HG03521 (cell line): Measurements from ENCODE around the gene EPX.
"Not testable (repeated sequence)": the region's sequence is repeated elsewhere in the genome, so short reads cannot be mapped to it uniquely, and the experiment has no call there.

ENCODE experiments used
- ATAC-seq: cut with Tn5 transposase; IDR thresholded peaks from one replicate; pipeline ENCODE4 v1.9.1; 2021; ENCODE audit warnings: mild to moderate bottlenecking, moderate library complexity; ENCODE audit not compliant: unreplicated experiment

EPX gene, protein sequence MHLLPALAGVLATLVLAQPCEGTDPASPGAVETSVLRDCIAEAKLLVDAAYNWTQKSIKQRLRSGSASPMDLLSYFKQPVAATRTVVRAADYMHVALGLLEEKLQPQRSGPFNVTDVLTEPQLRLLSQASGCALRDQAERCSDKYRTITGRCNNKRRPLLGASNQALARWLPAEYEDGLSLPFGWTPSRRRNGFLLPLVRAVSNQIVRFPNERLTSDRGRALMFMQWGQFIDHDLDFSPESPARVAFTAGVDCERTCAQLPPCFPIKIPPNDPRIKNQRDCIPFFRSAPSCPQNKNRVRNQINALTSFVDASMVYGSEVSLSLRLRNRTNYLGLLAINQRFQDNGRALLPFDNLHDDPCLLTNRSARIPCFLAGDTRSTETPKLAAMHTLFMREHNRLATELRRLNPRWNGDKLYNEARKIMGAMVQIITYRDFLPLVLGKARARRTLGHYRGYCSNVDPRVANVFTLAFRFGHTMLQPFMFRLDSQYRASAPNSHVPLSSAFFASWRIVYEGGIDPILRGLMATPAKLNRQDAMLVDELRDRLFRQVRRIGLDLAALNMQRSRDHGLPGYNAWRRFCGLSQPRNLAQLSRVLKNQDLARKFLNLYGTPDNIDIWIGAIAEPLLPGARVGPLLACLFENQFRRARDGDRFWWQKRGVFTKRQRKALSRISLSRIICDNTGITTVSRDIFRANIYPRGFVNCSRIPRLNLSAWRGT

GRCh38 chr17:58192612-58193011 lies at the start of gene EPX:
Gene EPX (plus strand): TSS chr17:58192726. CDS start chr17:58192847, 121 bp downstream.
- no peak for ATAC-seq

DNA sequence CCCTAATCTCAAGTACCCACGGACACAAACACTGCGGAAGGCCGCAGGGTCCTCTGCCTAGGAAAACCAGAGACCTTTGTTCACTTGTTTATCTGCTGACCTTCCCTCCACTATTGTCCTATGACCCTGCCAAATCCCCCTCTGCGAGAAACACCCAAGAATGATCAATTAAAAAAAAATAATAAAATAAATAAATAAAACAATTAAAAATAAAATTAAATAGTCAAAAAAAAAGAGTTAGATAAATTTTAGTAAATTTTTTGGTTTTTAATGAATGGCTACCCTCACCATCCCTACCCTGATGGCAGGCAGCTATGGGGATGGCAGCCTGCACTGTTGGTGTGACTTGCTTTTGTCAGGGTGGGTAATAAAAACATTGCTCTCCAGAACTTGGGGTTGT lies 49.2 kb upstream of the EPX start:
- ATAC-seq = not testable (repeated sequence)

DNA sequence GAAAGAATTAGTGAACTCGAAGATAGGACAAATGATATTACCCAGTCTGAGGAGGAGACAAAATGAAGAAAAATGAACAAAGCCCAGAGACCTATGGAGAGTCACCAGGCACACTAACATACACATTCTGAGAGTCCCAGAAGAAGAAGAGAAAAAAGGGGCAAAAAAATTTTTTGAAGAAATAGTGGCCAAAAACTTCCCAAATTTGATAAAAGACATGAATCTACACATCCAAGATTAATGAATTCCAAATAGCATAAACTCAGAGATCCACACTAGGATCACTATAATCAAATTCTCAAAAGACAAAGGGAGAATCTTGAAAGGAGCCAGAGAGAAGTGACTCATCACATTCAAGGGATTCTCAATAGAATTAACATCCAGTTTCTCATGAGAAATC lies 47.7 kb upstream of the EPX start:
- ATAC-seq = no peak

DNA sequence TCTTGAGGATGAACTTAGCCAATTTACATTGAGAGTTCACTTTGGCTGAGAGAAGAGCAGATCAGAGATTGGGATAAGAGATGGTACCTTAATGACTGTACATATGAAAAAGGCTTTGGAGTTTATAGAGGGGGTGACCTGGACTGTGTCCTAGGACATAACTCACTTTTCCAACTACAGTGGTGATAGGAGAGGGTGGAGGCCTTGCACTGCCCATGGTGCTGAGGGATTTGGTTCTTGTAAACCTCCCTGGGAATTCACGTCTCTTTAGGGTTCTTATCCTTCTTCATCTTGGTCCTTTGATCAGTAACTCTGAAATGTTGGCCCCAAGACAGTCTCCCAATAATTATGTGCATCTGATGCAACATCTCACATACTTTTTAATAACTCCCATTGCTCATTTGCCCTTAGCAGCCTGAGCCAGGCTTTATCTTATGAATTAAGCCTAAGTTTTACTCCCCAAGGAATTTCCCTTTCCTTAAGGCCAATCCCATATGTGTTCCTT lies 44.5 kb upstream of the EPX start, which contains the start of gene OR4D1:
TSS of gene OR4D1 (plus strand) at position 455 of the 505 bp plus-strand sequence. CDS start 6,770 bp downstream, outside the sequence.
- no peak for ATAC-seq

DNA sequence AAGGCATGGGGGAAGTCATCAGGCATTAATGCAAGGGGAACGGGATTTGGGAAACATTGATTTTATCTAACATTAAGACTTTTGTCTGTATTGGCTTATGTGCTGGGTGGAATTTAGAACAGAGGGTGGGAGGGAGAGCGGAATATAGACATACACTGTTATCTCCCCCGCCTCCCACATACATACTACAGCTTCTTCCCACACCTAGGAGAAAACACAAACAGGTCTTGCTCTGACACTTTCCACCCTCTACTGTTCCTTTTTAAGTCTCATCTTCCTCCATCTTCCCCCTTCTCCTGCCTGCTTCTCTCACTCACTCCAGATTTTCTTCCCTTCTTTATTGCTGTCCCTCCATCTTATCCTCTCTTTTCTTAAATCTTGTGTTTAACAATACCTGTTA lies 43.9 kb upstream of the EPX start:
- ATAC-seq = no peak

DNA sequence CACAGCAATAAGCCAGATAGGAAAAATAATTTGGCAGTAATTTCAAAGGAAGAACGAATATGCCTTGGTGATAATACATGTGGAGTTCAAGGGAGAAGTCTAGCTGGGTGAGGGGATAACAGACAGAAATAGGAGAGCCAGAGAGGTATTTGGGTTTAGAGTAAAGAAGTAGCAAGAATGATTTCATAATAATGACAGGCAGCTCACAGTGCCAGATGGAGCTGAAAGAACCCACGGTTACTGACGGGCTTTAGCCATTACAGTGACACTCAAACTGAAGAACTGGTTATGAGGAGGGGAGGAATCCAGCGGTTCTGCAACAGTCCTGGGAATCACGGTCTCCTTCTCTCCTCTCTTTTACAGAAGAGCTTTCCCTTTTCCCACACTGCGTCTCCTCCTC lies 42.1 kb upstream of the EPX start:
- ATAC-seq = no peak

DNA sequence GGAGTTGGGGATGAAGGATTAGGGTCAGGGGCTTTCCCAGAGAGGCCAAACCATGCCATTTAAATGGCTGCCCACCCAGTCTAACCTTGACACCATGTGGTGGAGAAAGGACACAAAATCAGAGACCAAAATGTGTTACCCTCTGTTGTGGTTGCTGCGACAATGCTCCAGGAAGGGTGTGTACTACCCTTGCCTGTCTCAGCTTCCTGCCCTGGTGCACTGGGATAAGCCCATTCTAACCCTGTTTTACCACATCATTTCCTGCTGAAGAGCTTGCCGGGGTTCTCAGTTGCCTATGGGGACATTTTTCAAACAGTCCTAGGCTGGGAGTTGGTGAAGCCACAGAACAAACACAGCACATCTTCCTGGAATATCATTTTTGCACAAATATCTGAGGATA lies 39.5 kb upstream of the EPX start:
- no peak for ATAC-seq

GRCh38 chr17:58153671-58154070 lies 38.9 kb upstream of the EPX start:
- no peak for ATAC-seq

- ATAC-seq = no peak
Observed at GRCh38 chr17:58156839-58157803, 35.4 kb upstream of the EPX start.

DNA sequence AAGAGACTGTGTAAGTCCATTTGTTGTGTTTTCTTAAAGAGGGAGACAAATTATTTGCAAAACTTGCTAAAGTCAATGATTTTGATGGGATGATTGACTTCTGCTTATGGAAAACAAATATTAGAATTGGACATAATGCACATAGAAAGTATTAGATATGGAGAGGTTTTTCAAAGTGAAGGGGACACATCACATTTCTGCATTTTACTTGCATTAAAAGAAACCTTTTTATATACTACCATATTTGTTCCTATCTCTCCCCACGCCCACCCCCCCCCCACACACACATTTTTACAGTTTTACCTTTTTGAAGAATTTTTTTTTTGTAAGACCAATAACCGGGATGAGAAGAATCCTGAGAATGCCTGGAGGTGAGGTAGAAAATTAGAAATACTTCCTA lies 34.3 kb upstream of the EPX start:
- ATAC-seq = no peak

- no peak for ATAC-seq
Observed at GRCh38 chr17:58161566-58161965, 31.0 kb upstream of the EPX start.

DNA sequence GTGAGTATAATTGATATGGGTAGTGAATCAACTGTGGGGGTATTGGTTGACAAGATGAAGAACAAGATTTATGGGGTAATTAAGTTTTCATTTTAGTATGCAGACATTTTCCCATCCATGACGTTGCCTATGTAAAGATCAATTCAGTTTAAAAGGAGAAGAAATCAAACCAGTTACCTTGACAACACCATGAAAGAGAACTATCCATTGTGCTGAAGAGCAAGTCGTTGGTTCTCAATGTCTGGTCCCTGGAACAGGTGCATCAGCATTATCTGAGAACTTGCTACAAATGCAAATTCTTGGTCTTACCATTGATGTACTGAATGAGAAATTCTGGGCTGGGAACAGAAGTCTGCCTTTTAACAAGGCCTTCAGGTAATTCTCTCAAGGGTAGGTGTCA lies 26.5 kb upstream of the EPX start:
- no peak for ATAC-seq

- ATAC-seq = no peak
Observed at GRCh38 chr17:58166682-58167081, 25.8 kb upstream of the EPX start, which contains the start of gene OR4D2. Gene OR4D2 (plus strand): TSS chr17:58166982. CDS start chr17:58169656, 2,674 bp downstream.

GRCh38 chr17:58170622-58171021 lies 21.9 kb upstream of the EPX start:
- no peak for ATAC-seq

DNA sequence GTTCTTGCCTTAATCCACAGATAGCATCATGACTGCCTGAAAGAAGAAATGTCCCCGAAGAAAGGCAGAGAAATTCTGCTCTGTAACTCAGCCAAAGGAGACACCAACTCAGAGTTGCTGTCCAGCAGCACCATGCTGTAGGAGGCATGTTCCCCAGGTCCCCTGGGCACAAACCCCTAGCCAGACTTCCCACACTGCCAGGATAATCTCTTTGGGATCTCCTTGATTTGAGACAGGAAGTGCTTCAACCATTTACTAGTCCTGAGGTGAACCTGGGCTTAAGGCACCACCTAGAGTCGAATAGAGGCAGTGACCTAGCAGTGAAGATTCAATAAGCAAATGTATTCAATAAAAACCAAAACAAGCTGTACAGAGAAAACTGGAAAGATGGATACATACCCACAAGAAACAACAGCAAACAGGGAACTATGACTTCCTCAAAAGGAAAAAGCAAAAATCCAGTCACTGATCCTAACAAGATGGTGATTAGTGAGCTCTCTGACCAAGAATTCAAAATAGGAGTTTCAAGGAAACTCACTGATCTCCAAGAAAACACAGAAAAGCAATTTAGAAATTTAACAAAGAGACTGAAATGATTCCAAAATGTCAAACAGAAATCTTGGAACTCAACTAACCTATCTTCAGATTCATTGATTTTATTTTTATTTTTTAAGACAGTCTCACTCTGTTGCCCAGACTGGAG lies 20.0 kb upstream of the EPX start:
- ATAC-seq = no peak

GRCh38 chr17:58174871-58175270 lies 17.7 kb upstream of the EPX start:
- ATAC-seq = no peak

DNA sequence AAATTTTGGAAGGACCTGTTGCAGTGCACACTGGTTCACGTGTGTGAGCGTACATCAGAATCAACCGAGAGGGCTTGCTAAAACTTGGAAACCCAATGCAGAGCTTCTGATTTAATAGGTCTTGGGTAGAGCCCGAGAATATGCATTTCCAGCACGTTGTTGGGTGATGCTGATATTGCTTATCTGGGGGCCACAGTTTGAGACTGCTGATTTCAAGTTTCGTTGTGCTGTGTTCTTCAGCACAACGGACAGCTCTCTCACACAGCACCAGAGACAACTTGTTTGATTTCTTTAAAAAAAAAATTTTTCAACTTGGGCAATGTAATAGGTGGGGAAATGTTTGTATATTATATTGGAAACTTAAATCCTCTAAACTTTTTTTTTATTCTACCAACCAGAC lies 16.3 kb upstream of the EPX start:
- no peak for ATAC-seq

- no peak for ATAC-seq
Observed at GRCh38 chr17:58181796-58182195, 10.7 kb upstream of the EPX start.

GRCh38 chr17:58183514-58183913 lies 9.0 kb upstream of the EPX start:
- no peak for ATAC-seq

GRCh38 chr17:58184308-58184985 lies 8.1 kb upstream of the EPX start:
- ATAC-seq = no peak
